Stimulated activated CD8-positive, alpha-beta memory T cell treated with anti-CD3 and anti-CD28 coated beads, Interleukin-7, amount 100 ng/mL, for 4 hours (primary cell): ENCODE measurements around the gene OLFML1.

Experiments
- DNase-seq, 2 donors: peaks; one replicate each; pipeline ENCODE4 v3.0.0-alpha.2; 2020; ENCODE audit warnings: low read depth in 2 of 2

Gene OLFML1

GRCh38 chr11:7480113-7480512, 5.2 kb upstream of the OLFML1 start:
- no peak for DNase-seq

GRCh38 chr11:7484131-7484530, 1.2 kb upstream of the OLFML1 start:
- no peak for DNase-seq

DNA sequence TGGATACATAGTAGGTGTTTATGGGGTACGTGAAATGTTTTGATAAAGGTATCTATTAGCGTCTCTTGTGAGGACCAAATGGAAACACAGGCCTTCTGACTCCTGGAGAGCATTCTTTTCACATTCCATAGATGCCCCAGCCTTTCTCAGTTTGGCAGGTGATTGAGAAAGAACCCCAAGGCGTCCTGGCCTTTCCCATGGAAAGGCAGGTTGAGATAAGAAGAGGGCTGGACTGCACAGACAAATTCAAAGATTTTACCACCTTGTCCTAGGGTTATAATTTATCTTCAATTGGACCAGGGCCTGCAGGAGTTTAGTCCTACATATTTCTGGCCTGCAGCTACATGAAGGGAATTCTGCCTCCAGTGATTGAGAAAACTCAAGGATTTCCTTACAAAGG, 661 bp upstream of the OLFML1 start:
- DNase-seq: no peak

DNA sequence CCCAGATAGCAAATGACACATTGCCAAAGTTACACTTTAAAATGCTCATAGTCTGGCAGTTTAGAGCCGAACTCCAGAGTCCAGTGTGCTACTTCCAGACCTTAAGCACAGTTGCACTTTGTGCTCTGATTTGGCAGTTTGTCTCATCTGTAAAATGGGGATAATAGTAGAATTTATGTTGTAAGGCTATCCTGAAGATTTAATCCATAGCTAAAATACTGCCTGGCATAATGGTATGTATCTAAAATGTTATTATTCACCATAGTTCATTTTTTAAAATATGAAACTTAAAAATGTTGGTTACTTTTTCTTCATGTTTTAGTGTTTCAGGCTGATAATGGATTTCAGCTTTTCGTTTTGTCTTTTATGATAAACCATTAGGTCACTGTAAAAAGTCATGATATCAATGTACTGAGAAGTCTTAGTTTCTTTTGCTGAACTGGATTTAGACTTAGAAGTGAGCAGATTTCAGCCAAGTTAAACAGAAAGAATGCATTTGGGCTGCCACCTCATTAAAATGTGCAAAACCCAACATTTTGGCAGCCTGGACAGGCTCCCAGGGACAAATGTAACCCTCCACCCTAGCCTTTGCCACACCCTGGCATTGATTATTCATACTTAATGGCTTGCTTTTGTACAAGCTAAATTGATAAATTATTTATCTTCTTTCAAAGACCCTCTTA, 933 bp downstream of the OLFML1 start:
- DNase-seq: no peak

GRCh38 chr11:7486781-7487140, 1.5 kb downstream of the OLFML1 start:
- DNase-seq: no peak

DNA sequence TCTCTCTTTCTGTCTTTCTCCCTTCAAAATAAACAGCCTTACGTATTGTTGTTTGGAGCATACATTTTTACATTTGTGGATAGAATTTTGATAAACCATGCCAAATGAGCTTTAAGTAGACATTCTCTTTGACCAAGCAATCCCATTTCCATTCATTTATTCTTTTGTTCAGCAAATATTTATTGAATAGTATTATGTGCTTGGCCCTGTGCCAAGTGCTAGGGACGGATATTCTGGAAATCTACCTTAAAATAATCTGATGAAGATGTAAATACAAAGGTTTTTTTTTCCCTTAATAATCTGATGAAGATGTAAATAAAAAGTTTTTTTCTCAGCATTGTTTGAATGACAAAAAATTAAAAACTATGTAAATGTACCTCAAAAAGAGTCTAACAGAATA, 2.1 kb downstream of the OLFML1 start:
- DNase-seq: no peak

GRCh38 chr11:7488681-7489080, 3.4 kb downstream of the OLFML1 start:
- no peak for DNase-seq

DNA sequence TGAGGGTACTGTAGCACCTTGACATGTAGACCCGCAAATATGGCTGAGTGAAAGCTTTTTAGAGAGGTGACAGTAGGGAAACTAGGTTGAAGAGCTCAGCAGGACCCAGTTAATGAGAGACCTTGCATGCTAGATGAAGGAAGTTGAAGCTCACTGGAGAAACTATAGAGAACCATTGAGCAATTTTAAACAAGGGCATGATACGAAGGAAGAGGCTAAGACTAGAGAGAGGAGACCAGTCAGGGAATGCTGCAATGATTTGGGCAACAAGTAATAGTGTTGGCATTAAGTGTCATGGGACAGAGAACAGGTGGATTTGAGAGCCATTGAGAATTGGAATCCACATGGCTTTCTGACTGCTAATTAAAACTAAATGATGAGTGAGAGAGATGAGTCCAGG, 4.1 kb downstream of the OLFML1 start:
- DNase-seq: no peak

- DNase-seq: no peak
Measured at GRCh38 chr11:7490054-7490453, 4.7 kb downstream of the OLFML1 start.

DNA sequence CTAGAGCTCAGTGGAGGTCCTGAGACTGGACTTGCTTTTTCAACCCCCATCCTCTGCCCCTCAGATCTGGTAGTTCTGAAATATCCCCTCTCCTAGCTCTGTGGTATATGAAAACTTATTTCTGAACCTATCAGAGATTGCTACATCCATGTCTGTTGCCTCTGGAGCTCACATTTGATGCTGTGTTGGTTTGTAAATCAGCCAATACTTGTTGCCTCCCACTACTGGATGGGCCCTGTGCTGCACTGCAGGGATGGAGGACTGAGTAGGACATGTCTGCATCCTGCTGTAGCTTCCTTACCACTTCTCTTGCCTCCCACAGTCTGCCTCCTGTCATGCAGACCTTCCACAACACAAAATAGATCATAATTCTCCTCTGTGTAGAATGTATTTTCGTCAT, 5.2 kb downstream of the OLFML1 start:
- no peak for DNase-seq

DNA sequence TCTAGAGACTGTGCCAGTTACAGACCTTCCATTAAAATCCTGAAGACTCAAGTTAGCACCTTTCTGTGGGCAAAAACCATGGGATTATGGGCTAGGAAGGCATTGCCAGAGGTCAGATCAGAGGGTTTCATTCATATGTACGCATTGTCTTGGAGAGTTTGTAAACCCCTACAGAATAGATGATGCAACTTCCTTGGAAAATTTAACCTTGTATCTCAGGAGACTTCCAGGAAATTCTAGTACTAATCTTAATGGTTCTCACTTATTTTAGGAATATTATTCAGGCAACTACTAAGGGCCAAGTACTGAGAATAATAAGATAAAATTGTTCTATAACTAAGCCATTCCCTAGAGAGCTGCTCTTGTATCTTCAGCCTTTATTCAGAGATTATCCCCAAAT, 6.9 kb downstream of the OLFML1 start:
- no peak for DNase-seq

GRCh38 chr11:7493670-7494069, 8.4 kb downstream of the OLFML1 start:
- no peak for DNase-seq

DNA sequence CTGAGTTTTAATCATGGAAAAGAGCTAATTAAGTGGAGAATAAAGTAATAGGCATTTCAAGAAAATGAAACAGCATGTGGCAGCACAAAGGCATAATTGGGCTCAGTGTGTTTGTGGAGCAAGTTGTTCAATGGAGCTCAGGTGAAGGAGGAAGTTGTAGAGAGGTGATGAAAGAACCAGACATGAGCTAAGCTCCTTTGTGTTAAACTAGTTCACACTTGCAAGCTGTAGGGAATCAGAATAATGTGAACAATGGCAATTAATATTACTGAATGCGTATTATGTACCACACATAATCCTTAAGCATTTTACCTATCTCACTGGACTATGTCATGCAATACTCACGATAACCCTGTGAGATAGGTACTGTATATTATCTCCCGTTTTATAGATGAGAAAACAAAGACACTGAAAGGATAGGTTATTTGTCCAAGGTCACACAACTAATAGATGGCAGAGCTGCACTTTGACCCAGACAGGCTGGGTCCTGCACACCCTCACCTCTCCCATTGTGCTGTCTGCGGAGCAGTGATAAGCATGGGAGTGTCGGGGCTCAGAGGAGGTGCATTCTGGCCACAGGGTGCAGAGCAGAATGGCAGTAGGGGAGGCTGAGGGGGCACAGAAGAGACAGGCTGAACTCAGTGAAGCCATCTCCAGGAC, 8.9 kb downstream of the OLFML1 start:
- no peak for DNase-seq

DNA sequence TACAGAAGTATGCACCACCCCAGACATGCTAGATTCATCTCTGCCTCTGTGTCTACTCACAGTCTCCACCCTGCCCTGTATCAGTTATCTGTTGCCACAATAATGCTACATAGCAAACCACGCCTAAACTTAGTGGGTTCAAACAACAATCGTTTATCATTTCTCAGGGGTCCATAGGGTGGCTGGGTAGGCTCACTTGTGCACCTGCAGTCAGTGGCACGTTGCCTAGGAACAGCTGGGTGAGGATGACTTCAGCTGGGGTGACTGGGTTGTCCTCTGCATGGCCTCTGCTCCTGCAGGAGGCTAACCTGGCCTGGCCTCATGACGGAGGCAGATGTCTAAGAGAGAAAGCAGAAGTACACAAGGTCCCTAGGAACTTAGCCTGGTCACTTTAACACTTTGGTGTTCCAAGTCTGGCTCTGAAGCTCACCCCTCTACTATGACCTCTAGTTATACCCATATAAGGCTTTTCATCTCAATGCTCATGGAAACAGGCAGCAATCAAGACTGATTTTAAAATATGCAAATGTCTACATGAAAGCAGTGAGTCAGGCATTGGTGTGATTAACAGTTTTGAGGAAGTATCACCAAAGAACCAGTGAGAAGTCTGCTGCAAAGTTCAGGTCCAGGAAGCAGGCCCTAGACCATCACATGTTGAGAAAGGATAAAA, 10.7 kb downstream of the OLFML1 start:
- no peak for DNase-seq

DNA sequence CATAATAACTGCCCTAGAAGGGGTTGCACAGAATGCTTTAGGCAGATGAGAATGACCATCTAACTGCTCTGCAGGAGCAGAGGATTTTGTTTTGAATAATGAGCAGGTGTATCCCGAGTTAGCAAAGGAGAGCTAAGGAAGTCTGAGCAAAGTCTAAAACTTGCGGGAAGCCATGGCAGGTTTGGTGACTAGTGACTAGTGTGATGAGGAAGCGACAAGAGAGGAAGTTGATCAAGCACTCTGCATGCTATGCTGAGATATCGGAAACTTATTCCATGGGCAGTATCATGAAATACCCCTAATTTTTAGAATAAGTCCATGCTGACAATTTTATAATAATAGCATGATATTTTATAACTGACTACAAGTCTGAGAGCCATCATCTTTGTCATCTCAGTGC, 12.9 kb downstream of the OLFML1 start:
- no peak for DNase-seq

DNA sequence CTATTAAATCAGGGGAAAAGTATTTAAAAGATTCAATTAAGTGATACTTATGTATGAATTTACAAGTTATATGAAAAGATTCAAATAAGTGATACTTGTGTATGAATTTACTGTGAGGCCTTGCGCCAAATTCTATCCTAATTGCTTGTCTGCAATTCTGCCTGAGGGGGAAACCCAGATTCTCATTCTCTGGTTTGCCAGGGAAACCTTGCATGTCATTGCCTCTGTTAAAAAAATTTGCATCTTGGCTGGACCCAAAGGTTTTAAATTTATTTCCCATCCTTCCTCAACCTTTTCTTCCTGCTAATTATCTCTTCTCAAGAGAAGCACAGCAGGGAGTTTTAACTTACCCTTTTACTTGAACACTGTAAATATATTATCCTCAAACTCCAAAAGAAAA, 13.8 kb downstream of the OLFML1 start:
- DNase-seq: no peak

- no peak for DNase-seq
Measured at GRCh38 chr11:7500251-7500650, 14.9 kb downstream of the OLFML1 start.

GRCh38 chr11:7501251-7501650, 15.9 kb downstream of the OLFML1 start:
- no peak for DNase-seq

DNA sequence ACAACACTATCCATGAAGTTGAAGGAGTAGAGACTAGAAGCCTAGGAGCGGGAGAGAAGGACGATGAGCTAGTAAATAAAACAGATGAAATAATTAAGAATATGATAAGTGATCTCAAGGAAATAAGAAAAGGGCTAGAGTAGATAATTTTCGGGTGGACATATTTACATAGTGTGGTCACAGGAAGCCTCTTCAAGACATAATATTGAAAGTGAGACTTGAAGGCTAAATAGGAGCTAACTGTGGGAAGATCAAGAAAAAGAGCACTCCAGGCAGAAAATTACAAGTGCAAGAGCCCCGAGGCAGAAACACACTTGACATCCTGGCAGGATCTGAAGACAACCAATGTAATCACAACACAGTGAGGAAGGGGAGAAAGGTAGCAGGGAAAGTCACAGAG, 16.6 kb downstream of the OLFML1 start:
- DNase-seq: no peak

- no peak for DNase-seq
Measured at GRCh38 chr11:7506243-7506642, 20.9 kb downstream of the OLFML1 start.

DNA sequence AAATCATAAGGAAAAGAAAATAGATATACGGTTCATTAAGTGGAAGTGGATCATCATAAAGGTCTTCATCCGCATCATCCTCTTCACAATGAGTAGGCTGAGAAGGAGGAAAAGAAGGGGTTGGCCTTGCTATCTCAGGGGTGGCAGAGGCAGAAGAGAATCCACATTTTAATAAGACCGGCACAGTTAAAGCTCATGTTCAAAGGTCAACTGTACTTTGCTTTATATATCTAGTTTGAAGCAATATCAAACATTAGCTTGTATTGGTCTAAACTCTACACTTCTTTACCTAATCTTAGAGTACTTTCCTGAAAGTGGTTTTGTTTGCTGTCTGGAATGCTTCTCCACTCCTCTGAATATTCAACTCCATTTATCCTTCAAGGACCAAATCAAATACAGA, 22.8 kb downstream of the OLFML1 start:
- no peak for DNase-seq

DNA sequence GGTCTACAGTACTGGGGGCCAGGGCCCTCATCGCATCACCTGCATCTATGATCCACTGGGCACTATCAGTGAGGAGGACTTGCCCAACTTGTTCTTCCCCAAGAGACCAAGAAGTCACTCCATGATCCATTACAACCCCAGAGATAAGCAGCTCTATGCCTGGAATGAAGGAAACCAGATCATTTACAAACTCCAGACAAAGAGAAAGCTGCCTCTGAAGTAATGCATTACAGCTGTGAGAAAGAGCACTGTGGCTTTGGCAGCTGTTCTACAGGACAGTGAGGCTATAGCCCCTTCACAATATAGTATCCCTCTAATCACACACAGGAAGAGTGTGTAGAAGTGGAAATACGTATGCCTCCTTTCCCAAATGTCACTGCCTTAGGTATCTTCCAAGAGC, 24.7 kb downstream of the OLFML1 start:
- DNase-seq: no peak

DNA sequence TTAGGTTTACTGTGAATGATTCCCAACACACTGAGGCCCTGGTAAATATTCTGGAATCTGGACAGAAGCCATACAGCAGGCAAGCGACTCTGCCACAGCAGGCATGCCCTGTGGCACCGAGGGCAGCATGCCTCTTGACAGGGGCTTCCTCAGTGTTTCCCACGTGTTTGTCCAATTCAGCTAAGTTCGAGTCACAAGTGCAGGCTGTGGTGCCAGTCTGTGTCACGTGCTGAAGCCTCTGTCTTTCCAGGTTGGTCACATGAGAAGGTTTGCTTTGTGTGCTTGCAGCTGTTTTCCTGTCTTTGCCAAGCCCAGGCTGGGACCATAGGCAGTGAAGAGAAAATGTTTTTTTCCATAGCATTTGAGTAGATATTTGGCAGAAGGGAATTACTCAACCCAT, 26.1 kb downstream of the OLFML1 start:
- no peak for DNase-seq
